Mucosa of descending colon (tissue), 3 donors: ENCODE results near the gene CAST. TPM values are rescaled to one million over a fixed set of nuclear protein-coding genes. Genes with fewer than 3 reads are reported as not detected.

Experiments used
- ATAC-seq: fragments of 200-7000 bp; cut with Tn5 transposase; one replicate; pipeline ENCODE4 v1.9.1; 2020; ENCODE audit warnings: mild to moderate bottlenecking, moderate library complexity
- DNase-seq, 3 donors: peaks; one replicate each; pipeline ENCODE4 v3.0.0-alpha.2; 2020
- H3K36me3 ChIP-seq: fragments of 200-600 bp; one replicate; pipeline ENCODE4 v1.8.0; 2021; ENCODE audit warnings: low read depth, mild to moderate bottlenecking
- H3K4me1 ChIP-seq: fragments of 200-600 bp; one replicate; pipeline ENCODE4 v1.8.0; 2021; ENCODE audit warnings: low read depth, mild to moderate bottlenecking
- H3K4me3 ChIP-seq: fragments of 200-600 bp; one replicate; pipeline ENCODE4 v1.8.0; 2021; ENCODE audit warnings: mild to moderate bottlenecking
- H3K9me3 ChIP-seq: fragments of 200-600 bp; one replicate; pipeline ENCODE4 v1.8.0; 2021; ENCODE audit warnings: mild to moderate bottlenecking
- intact Hi-C, 2 donors: fragments of 100-400 bp; cut with DNase I in 1 of 2; cut with micrococcal nuclease in 1 of 2; formaldehyde crosslinking; loops; one replicate each; pipeline versions ENCODE4 v1.11.0 to v1.11.1; 2022; cut with DNase I, micrococcal nuclease
- total RNA-seq, 3 donors: library from RNA; stranded (reverse); fragmentation: NEBNext Ultra II Directional in 2 of 3; extraction: Animal tissue kit (Norgen Biotek cat#: 25700) in 2 of 3; gene quantifications; one replicate each; pipeline versions ENCODE4 v1.2.1 to v1.2.4, GENCODE V29; 2021 to 2023
- TF ChIP-seq, protein P1 (sequence below): fragments of 200-600 bp; IDR thresholded peaks from one replicate; pipeline ENCODE4 v1.8.0; 2022; ENCODE audit warnings: antibody characterized with exemption, mild to moderate bottlenecking
- donor health status: DM: no; HTN: no; CAD: no; lungs with moderate emphysema.
- donor health status: DM: no; HTN: no; CAD: no.
- donor health status: DM: no; HTN: yes; CAD: no.

CAST gene
- total RNA-seq, 3 donors from 2014 or later: 348 to 433 (median 372) TPM

- DNase-seq (no peak), ATAC-seq (no peak)
- intact Hi-C loops: no loop called here
- TF ChIP-seq, protein P1, sequence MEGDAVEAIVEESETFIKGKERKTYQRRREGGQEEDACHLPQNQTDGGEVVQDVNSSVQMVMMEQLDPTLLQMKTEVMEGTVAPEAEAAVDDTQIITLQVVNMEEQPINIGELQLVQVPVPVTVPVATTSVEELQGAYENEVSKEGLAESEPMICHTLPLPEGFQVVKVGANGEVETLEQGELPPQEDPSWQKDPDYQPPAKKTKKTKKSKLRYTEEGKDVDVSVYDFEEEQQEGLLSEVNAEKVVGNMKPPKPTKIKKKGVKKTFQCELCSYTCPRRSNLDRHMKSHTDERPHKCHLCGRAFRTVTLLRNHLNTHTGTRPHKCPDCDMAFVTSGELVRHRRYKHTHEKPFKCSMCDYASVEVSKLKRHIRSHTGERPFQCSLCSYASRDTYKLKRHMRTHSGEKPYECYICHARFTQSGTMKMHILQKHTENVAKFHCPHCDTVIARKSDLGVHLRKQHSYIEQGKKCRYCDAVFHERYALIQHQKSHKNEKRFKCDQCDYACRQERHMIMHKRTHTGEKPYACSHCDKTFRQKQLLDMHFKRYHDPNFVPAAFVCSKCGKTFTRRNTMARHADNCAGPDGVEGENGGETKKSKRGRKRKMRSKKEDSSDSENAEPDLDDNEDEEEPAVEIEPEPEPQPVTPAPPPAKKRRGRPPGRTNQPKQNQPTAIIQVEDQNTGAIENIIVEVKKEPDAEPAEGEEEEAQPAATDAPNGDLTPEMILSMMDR: no peak
- Histone ChIP-seq H3K4me1 (peaks cover 15% of the 10 kb centered on the region), H3K9me3 (no peaks in the 10 kb centered on the region), H3K4me3 (no peak overlapping the region), H3K36me3 (no peaks in the 10 kb centered on the region)
Measured at GRCh38 chr5:96808868-96809558, 146.8 kb downstream of the CAST start.

- ATAC-seq (no peak), DNase-seq (no peak)
- TF ChIP-seq, protein P1: no peak
- no peaks in the 10 kb centered on the region for H3K9me3 ChIP-seq
- no peak overlapping the region for H3K4me3 ChIP-seq
- H3K36me3 ChIP-seq: no peaks in the 10 kb centered on the region
- peaks cover 10% of the 10 kb centered on the region for H3K4me1 ChIP-seq
- intact Hi-C loops: loop anchor here in 1 of 2 donors (10.0 kb wide), 1 partner anchor 55 kb away; no protein-coding TSS in a partner anchor
Measured at GRCh38 chr5:96809921-96810320, 147.7 kb downstream of the CAST start.

DNA sequence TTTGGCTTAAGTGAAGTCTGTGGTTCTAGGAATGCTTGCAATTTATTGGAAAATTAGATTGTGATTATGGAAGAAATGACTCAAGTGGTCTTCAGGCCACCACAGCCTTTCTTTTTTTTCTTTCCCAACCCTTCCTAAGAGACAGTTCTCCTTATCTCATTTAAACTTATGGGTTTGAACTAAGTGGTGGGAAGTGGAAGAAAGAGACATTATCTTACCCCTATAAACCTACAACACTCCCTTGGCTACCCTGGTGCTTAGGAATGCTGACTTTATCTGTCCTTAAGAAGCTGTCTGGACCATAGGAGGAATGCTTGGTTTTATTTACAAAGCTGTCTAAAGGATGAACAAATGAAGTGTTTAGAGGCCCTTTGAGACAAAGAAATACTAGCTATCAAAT lies 150.7 kb downstream of the CAST start:
- H3K4me1 ChIP-seq: no peaks in the 10 kb centered on the region
- TF ChIP-seq, protein P1: no peak
- no peak for ATAC-seq
- H3K36me3 ChIP-seq: no peaks in the 10 kb centered on the region
- H3K9me3 ChIP-seq: no peaks in the 10 kb centered on the region
- H3K4me3 ChIP-seq: no peak overlapping the region
- DNase-seq: no peak
- intact Hi-C loops: loop anchor here in 1 of 2 donors (10.0 kb wide), 1 partner anchor 52 kb away; no protein-coding TSS in a partner anchor

- Histone ChIP-seq H3K4me1 (no peaks in the 10 kb centered on the region), H3K9me3 (no peaks in the 10 kb centered on the region), H3K36me3 (no peaks in the 10 kb centered on the region), H3K4me3 (no peak overlapping the region)
- intact Hi-C loops: loop anchor here in 1 of 2 donors (10.0 kb wide), 1 partner anchor 51 kb away; no protein-coding TSS in a partner anchor
- TF ChIP-seq, protein P1: no peak
- ATAC-seq (no peak), DNase-seq (no peak)
Measured at GRCh38 chr5:96814041-96814440, 151.9 kb downstream of the CAST start.

GRCh38 chr5:96816411-96816939 lies 154.3 kb downstream of the CAST start:
- Histone ChIP-seq H3K9me3 (no peaks in the 10 kb centered on the region), H3K36me3 (no peaks in the 10 kb centered on the region), H3K4me1 (no peaks in the 10 kb centered on the region), H3K4me3 (no peak overlapping the region)
- ATAC-seq (peak; percentile 85), DNase-seq (no peak)
- TF ChIP-seq, protein P1: no peak
- intact Hi-C loops: loop anchor here in 1 of 2 donors (10.0 kb wide), 1 partner anchor 48 kb away; no protein-coding TSS in a partner anchor
